Body of pancreas (tissue), 4 donors: ENCODE measurements around the gene ARHGAP26. TPM values are rescaled to one million over a fixed set of nuclear protein-coding genes. Genes with fewer than 3 reads are reported as not detected.
A peak's percentile ranks its signal among the peaks of the same experiment; 100 is the strongest.

Experiments used
- ATAC-seq: fragments of 150-250 bp; one replicate; pipeline ENCODE4 v1.9.1; 2016
- DNase-seq, 4 donors: peaks; one replicate each; pipeline ENCODE4 v3.0.0-alpha.2; 2019
- H3K27ac ChIP-seq, 4 donors: fragments of 200-600 bp; sonication (generic); 1 replicate in 3 of 4; 2 replicates in 1 of 4; pipeline versions ENCODE4 v1.5.1 to v1.6.1; 2016 to 2019; ENCODE audit warnings: mild to moderate bottlenecking in 1 of 4, mixed read lengths in 1 of 4, moderate library complexity in 1 of 4
- H3K27me3 ChIP-seq, 2 donors: fragments of 200-600 bp; sonication (generic); one replicate each; pipeline ENCODE4 v1.6.0; 2016; ENCODE audit warnings: mild to moderate bottlenecking in 1 of 2
- H3K36me3 ChIP-seq, 2 donors: fragments of 200-600 bp; sonication (generic); replicated peaks in 1 of 2; 2 replicates each; pipeline ENCODE4 v1.5.1; 2016; ENCODE audit warnings: low read depth in 2 of 2; ENCODE audit not compliant: insufficient read depth in 1 of 2
- H3K4me1 ChIP-seq: fragments of 200-600 bp; sonication (generic); one replicate; pipeline ENCODE4 v1.6.0; 2016
- H3K4me3 ChIP-seq, 2 donors: fragments of 200-600 bp; sonication (generic); 1 replicate in 1 of 2; 2 replicates in 1 of 2; pipeline ENCODE4 v1.5.1; 2016 to 2019
- H3K9me3 ChIP-seq, 3 donors: fragments of 200-600 bp; sonication (generic); 1 replicate in 2 of 3; 2 replicates in 1 of 3; pipeline ENCODE4 v1.5.1; 2016
- CTCF ChIP-seq, 7 experiments: fragments of 450-650 bp in 4 of 7; fragments of 200-600 bp in 3 of 7; sonication (generic) in 3 of 7; IDR thresholded peaks; one replicate each; pipeline ENCODE4 v1.5.1; 2016 to 2019; ENCODE audit warnings: antibody characterized with exemption in 7 of 7
- POLR2A ChIP-seq, 3 donors: fragments of 450-650 bp; IDR thresholded peaks; one replicate each; pipeline ENCODE4 v1.6.1; 2016; ENCODE audit warnings: antibody characterized with exemption in 3 of 3, mild to moderate bottlenecking in 2 of 3
- WGBS, 2 donors: methylation state at CpG; one replicate each; pipeline ENCODE4 v1.1.5; 2017; 5-methylcytosine and 5-hydroxymethylcytosine counted together
- intact Hi-C: fragments of 100-400 bp; cut with DNase I; formaldehyde crosslinking; loops from one replicate; pipeline ENCODE4 v1.15.1; 2023
- total RNA-seq, 2 donors: library from RNA; depleted of rRNA; stranded (reverse); fragments of >200 nt; gene quantifications; one replicate each; pipeline ENCODE4 v1.1.0, GENCODE V29; 2016

Gene ARHGAP26
- total RNA-seq, 2 donors from 2014 or later = 12.5 to 14.2 TPM

DNA sequence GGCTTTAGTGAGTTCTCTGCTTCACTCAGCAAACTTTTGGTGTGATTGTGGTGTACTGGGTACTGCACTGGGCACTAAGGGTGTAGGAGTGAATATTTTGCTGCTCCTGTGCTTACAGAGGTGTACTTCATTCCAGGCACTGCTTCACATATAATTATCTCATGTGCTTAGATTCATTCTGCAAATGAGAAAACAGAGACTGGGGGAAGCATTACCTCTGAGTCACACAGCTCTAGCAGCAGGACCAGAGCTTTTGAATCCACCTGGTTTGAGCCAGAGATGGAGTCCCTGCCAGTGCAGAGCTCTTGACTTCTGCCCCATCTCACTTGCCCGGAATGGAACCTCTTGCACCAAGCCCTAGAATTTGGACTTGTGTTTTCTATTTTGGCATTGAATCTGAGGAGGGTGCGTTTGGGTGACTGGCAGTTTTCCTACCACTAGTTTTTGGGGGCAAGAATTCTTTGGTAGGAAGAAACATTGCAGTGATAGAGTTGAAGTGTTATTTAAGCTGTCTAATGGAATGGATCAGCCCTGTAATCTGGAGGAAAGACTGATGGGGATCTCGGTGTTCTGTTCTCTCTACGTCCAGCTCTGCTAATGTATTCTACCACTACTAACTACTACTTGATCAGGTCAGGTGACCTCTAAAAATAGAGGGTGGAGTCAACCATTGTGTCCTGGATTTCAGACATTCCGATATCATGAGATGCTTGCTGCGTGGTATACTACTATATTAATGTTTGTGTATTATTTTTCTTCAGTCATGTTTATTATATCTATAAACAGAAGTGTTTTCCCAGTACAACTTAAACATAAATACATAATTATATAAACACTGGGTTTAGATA, 2.5 kb downstream of the ARHGAP26 start:
- TF ChIP-seq POLR2A (IDR thresholded peaks at IDR 0.05) = no peak
- no peak for TF ChIP-seq CTCF (IDR thresholded peaks at IDR 0.05)
- H3K9me3 ChIP-seq = no peaks in the 10 kb centered on the region
- DNase-seq (no peak), ATAC-seq (no peak)
- intact Hi-C loops = loop anchor here (10.0 kb wide), 1 partner anchor 52 kb away; no protein-coding TSS in a partner anchor
- H3K27me3 ChIP-seq = no peaks in the 10 kb centered on the region
- H3K4me1 ChIP-seq = peaks cover 21% of the 10 kb centered on the region
- H3K36me3 ChIP-seq = no peaks in the 10 kb centered on the region
- no peak overlapping the region for H3K27ac ChIP-seq
- no peak overlapping the region for H3K4me3 ChIP-seq
- 84 to 89% methylated on average over 6 of the region's 6 CpGs for WGBS, 2 donors

- intact Hi-C loops = loop anchor here (10.0 kb wide), 1 partner anchor 48 kb away; no protein-coding TSS in a partner anchor
- H3K27ac ChIP-seq = no peak overlapping the region
- H3K4me1 ChIP-seq = peaks cover 17% of the 10 kb centered on the region
- H3K9me3 ChIP-seq = no peaks in the 10 kb centered on the region
- WGBS, 2 donors = 75 to 89% methylated on average over 2 of the region's 2 CpGs
- DNase-seq (no peak), ATAC-seq (no peak)
- H3K36me3 ChIP-seq = no peaks in the 10 kb centered on the region
- H3K4me3 ChIP-seq = no peak overlapping the region
- TF ChIP-seq CTCF (IDR thresholded peaks at IDR 0.05) (no peak), POLR2A (IDR thresholded peaks at IDR 0.05) (no peak)
- no peaks in the 10 kb centered on the region for H3K27me3 ChIP-seq
These were observed 6.9 kb downstream of the ARHGAP26 start for GRCh38 chr5:142777099-142777498.

- Histone ChIP-seq H3K4me1 (peaks cover 14% of the 10 kb centered on the region), H3K4me3 (no peak overlapping the region), H3K9me3 (no peaks in the 10 kb centered on the region), H3K27ac (no peak overlapping the region), H3K27me3 (no peaks in the 10 kb centered on the region), H3K36me3 (no peaks in the 10 kb centered on the region)
- no peak for DNase-seq
- no peak for ATAC-seq
- TF ChIP-seq POLR2A (IDR thresholded peaks at IDR 0.05) = no peak
- TF ChIP-seq CTCF (IDR thresholded peaks at IDR 0.05) = no peak
- WGBS, 2 donors = 82 to 91% methylated on average over 3 of the region's 3 CpGs
- intact Hi-C loops = loop anchor here (10.0 kb wide), 1 partner anchor 47 kb away; no protein-coding TSS in a partner anchor
These were observed 7.7 kb downstream of the ARHGAP26 start for GRCh38 chr5:142777850-142778249.

DNA sequence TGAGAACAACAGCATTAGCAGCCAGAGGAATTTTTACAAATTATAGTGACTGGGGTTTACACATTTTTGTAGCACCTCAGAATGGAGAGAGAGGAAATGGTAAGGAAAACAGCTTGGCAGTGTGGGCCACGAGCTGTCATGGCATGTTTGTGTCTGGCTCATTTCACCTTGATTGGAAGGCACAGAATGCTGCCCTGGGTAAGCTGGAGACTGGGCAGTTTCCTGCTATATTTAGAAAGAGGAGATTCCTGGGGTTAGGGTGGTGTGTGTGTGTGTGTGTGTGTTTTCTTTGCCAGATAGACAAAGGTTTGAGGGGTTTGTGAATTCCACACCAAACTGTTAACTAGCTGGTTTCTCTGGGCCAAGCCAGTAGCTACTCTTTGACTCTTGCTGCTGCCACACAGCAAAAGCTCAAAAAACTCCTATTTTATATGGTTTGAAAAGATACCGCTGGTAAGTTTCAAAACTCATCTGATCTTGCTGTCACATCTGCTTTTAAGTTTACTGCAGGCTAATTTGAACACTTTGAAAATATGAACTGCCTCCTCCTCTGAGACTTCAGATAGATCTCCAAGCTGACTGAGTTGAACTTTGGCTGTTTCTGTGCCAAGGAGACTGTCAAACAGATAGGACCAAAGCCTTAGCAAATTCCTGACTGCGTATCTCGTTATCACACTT, 9.1 kb downstream of the ARHGAP26 start:
- Histone ChIP-seq H3K27ac (peak overlapping the region in 1 of 4 donors; percentile 36), H3K36me3 (no peaks in the 10 kb centered on the region), H3K4me3 (no peak overlapping the region), H3K4me1 (peaks cover 14% of the 10 kb centered on the region), H3K27me3 (no peaks in the 10 kb centered on the region), H3K9me3 (no peaks in the 10 kb centered on the region)
- TF ChIP-seq CTCF (IDR thresholded peaks at IDR 0.05) (no peak), POLR2A (IDR thresholded peaks at IDR 0.05) (no peak)
- WGBS, 2 donors = 35 to 38% methylated on average over 4 of the region's 4 CpGs
- DNase-seq = peak in 1 of 4 donors; percentile 19
- intact Hi-C loops = loop anchor here (10.0 kb wide), 1 partner anchor 45 kb away; no protein-coding TSS in a partner anchor
- peak; percentile 30 for ATAC-seq
